Measurements from ENCODE around the gene SWAP70. TPM values are rescaled to one million over a fixed set of nuclear protein-coding genes. Genes with fewer than 3 reads are reported as not detected.

Gene SWAP70
- polyA plus RNA-seq, 3 donors = 10.9 to 26.4 (median 13.8) TPM

DNA sequence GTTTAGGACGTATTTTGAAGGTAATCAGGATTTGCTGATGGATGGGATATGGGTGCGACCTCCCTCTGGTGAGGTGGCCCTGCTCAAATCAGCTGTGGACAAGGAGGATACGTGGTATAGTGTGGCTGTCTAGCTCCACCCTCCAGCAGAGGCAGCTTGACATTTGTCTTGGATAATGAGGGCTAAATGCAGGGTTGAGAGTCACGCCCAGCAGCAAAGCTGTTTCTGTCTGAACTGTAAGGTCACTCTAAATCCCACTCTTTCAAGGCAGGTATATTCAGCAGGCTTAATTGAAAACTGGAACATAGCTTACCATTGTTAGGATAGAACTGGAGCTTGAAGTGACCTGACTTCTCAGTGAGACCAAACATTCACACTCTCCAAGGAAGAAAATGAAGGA, 98.7 kb downstream of the SWAP70 start:
- H3K27ac Mint-ChIP-seq = no peak overlapping the region
- Histone ChIP-seq H3K27me3 (ENCODE audit: control insufficient read depth in 2 of 2, insufficient read depth in 2 of 2, low read length in 2 of 2) (no peaks in the 10 kb centered on the region), H2AFZ (ENCODE audit: insufficient read depth, low read depth, low read length, poor library complexity, severe bottlenecking) (no peak overlapping the region), H3K79me2 (ENCODE audit: insufficient read depth, low read length) (no peaks in the 10 kb centered on the region), H3K4me2 (replicated peaks; ENCODE audit: extremely low read depth, low read length, poor library complexity, severe bottlenecking) (no peak overlapping the region), H4K20me1 (ENCODE audit: insufficient read depth, low read length) (no peaks in the 10 kb centered on the region), H3K4me3 (replicated peaks in 1 of 3; ENCODE audit: low read depth in 2 of 3, low read length in 3 of 3) (no peak overlapping the region), H3K9me3 (replicated peaks in 1 of 2; ENCODE audit: control insufficient read depth in 1 of 2, insufficient read depth in 1 of 2, low read length in 2 of 2) (no peaks in the 10 kb centered on the region), H3K9ac (ENCODE audit: insufficient read depth, low read length, poor library complexity, severe bottlenecking) (no peak overlapping the region), H3K27ac (ENCODE audit: low read depth in 1 of 2, low read length in 2 of 2) (no peak overlapping the region), H3K4me1 (ENCODE audit: control insufficient read depth in 1 of 2, insufficient read depth in 2 of 2, low read length in 2 of 2) (peaks cover 16 to 22% of the 10 kb centered on the region in 2 donors), H3K36me3 (replicated peaks in 1 of 2; ENCODE audit: control insufficient read depth in 1 of 2, insufficient read depth in 2 of 2, low read length in 2 of 2) (no peaks in the 10 kb centered on the region)
- peaks cover 5 to 8% (median 5%) of the 10 kb centered on the region in 3 donors for H3K27me3 Mint-ChIP-seq (ENCODE audit: low read depth in 3 of 3)
- peaks cover 22% of the 10 kb centered on the region for H3K4me1 Mint-ChIP-seq
- 100% methylated on average over 3 of the region's 4 CpGs for WGBS (ENCODE audit: insufficient coverage)
- TF ChIP-seq, protein P1, sequence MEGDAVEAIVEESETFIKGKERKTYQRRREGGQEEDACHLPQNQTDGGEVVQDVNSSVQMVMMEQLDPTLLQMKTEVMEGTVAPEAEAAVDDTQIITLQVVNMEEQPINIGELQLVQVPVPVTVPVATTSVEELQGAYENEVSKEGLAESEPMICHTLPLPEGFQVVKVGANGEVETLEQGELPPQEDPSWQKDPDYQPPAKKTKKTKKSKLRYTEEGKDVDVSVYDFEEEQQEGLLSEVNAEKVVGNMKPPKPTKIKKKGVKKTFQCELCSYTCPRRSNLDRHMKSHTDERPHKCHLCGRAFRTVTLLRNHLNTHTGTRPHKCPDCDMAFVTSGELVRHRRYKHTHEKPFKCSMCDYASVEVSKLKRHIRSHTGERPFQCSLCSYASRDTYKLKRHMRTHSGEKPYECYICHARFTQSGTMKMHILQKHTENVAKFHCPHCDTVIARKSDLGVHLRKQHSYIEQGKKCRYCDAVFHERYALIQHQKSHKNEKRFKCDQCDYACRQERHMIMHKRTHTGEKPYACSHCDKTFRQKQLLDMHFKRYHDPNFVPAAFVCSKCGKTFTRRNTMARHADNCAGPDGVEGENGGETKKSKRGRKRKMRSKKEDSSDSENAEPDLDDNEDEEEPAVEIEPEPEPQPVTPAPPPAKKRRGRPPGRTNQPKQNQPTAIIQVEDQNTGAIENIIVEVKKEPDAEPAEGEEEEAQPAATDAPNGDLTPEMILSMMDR (IDR thresholded peaks at IDR 0.05) = no peak
- peaks cover 0 to 8% of the 10 kb centered on the region in 2 donors for H3K36me3 Mint-ChIP-seq
- H3K9me3 Mint-ChIP-seq = peaks cover 0 to under 1% (median 0%) of the 10 kb centered on the region in 7 donors
- intact Hi-C loops (cut with micrococcal nuclease) = no loop called here
- H3K4me3 Mint-ChIP-seq = no peak overlapping the region
- DNase-seq = no peak

DNA sequence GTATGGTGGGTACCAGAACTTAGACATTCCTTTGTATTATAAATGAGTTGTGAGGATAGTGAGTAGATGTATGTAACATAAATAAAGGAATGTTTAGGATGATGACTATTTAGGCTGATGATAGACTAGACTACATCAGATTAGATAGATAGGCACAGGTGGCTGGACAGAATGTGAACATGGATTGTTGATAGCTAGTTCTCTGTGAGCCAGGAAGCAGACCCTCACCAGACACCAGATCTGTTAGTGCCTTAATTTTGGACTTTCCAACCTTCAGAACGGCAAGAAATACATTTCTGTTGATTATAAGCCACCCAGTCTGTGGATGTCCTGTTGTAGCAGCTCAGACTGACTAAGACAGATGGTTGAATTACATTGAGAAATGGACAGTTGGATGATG, 99.4 kb downstream of the SWAP70 start:
- no peak for DNase-seq
- peaks cover 12 to 14% of the 10 kb centered on the region in 2 donors for H3K4me1 ChIP-seq (ENCODE audit: control insufficient read depth in 1 of 2, insufficient read depth in 2 of 2, low read length in 2 of 2)
- no peak overlapping the region for H3K4me3 ChIP-seq (replicated peaks in 1 of 3; ENCODE audit: low read depth in 2 of 3, low read length in 3 of 3)
- no peaks in the 10 kb centered on the region for H4K20me1 ChIP-seq (ENCODE audit: insufficient read depth, low read length)
- H3K79me2 ChIP-seq (ENCODE audit: insufficient read depth, low read length) = no peaks in the 10 kb centered on the region
- H3K4me2 ChIP-seq (replicated peaks; ENCODE audit: extremely low read depth, low read length, poor library complexity, severe bottlenecking) = no peak overlapping the region
- TF ChIP-seq, protein P1 (IDR thresholded peaks at IDR 0.05) = no peak
- no peak overlapping the region for H3K4me3 Mint-ChIP-seq
- H3K27ac ChIP-seq (ENCODE audit: low read depth in 1 of 2, low read length in 2 of 2) = no peak overlapping the region
- H3K9me3 ChIP-seq (replicated peaks in 1 of 2; ENCODE audit: control insufficient read depth in 1 of 2, insufficient read depth in 1 of 2, low read length in 2 of 2) = no peaks in the 10 kb centered on the region
- H2AFZ ChIP-seq (ENCODE audit: insufficient read depth, low read depth, low read length, poor library complexity, severe bottlenecking) = no peak overlapping the region
- intact Hi-C loops (cut with micrococcal nuclease) = no loop called here
- H3K9me3 Mint-ChIP-seq = peaks cover 0 to 4% (median 0%) of the 10 kb centered on the region in 7 donors
- no peak overlapping the region for H3K27ac Mint-ChIP-seq
- no CpG with 5 or more reads among the region's 1 CpG for WGBS (ENCODE audit: insufficient coverage)
- no peak overlapping the region for H3K9ac ChIP-seq (ENCODE audit: insufficient read depth, low read length, poor library complexity, severe bottlenecking)
- no peaks in the 10 kb centered on the region for H3K36me3 ChIP-seq (replicated peaks in 1 of 2; ENCODE audit: control insufficient read depth in 1 of 2, insufficient read depth in 2 of 2, low read length in 2 of 2)
- H3K36me3 Mint-ChIP-seq = peaks cover 0 to 8% of the 10 kb centered on the region in 2 donors
- H3K27me3 Mint-ChIP-seq (ENCODE audit: low read depth in 3 of 3) = peaks cover 5 to 8% (median 7%) of the 10 kb centered on the region in 3 donors
- H3K27me3 ChIP-seq (ENCODE audit: control insufficient read depth in 2 of 2, insufficient read depth in 2 of 2, low read length in 2 of 2) = no peaks in the 10 kb centered on the region
- peaks cover 18% of the 10 kb centered on the region for H3K4me1 Mint-ChIP-seq

Measured in CD14-positive monocyte (primary cell).